ENCODE results near the gene ANKRD13B.

ANKRD13B gene

DNA sequence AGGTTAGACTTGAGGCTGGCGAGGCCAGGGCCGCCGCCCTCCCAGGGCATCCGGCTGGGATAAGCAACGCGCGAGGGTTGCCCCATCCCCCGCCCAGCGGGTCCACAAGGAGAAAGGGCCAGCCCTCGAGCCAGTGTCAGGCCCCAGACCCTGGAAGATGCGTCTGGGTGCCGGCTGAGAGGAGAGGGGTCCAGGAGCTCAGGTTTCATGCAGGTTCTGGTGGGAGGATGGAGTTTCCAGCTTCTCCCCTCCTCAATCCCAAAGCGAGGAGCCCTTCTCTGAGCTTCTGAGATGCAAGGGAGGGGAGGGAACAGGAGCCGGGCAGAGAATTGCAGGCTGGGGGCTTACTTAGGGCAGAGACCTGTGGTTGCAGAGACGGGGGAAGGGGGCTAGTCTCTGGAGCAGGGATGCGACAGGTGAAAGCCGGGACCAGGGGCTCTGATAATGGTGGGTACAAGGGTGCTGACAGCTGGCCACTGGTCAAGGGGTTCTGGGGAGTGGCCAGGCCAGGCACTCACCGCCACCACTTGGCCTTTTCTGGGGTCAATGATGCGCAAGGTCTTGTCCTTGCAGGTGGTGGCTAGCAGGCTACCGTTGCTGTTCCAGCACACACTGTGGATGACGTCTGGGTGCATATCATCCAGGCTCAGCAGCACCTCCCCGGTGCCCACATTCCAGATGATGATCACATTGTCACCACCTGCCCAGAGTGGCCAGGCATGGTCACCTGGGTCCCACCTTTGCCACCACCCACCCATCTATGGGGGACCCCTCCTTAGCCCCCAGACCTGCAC lies 25.5 kb downstream of the ANKRD13B start:
- DNase-seq: no peak

DNA sequence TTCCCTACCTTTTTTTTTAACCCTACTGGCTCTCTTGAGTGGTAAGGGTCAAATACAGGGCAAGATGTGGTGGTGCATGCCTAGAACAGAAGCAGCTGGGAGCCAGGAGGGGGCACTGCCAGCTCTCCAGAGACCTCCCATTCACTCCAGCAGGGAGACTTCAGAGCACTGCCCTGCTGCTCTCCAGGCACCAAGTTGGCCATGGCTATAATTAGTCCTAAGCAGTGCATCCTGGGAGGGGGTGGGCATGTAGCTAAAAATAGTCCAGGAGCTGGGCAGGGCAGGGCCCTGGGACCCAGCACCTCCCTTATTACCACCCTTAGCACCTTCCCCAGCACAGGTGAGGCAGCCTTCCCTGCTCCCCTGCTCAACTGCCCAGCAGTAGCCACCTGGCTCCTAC lies 26.3 kb downstream of the ANKRD13B start:
- DNase-seq: no peak

DNA sequence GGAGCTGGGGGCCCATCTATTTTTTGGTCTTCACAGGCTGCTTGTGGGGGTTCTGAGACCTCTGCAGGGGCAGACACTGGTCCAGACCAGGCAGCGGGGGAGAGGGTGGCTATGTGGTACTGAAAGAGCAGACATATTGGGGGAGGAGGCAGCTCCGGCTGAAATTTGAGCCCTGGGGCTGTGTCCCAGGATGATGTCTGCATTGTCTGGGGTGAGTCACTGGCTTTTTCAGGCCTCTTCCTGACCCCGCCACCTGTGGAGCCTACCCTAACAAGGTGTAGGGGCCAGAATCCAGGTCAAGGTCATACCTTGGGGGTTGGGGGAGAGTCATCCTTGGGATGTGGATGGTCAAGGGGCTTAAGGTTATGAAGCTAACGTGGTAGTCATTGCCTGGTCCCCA lies 27.3 kb downstream of the ANKRD13B start:
- no peak for DNase-seq

DNA sequence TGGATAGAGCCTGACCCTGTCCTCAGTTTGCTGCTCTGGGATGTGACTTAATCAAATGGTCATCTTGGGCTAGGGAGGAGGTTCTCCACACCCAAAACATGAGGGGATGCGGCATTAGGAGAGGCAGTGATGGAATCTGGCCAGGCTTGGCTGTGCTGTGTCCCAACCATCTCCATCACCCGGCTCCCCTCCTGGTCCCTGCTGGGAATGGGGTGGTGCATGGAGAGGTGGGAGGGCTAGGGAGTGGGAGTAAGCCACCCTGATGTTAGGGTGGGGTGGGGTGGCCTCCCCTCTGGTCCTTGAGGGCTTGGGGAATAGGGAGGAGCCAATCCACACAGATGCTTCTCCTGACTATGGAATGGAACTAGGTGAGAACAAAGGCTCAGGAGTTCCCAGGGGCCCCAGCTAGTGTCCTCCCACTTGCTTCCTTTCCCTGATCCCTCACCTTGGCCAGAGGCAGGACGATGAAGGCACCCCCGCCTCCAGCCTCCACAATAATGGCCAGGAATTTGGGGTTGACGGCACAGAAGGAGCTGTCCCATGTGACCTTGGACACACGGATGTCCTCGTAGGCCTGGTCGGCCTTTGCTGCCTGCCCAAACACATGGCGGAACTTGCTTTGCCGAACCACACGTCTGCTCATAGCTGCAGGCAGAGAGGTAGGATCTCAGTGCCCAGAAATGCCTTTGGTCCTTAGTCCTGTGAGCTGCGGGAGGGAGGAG lies 28.0 kb downstream of the ANKRD13B start:
- no peak for DNase-seq

DNA sequence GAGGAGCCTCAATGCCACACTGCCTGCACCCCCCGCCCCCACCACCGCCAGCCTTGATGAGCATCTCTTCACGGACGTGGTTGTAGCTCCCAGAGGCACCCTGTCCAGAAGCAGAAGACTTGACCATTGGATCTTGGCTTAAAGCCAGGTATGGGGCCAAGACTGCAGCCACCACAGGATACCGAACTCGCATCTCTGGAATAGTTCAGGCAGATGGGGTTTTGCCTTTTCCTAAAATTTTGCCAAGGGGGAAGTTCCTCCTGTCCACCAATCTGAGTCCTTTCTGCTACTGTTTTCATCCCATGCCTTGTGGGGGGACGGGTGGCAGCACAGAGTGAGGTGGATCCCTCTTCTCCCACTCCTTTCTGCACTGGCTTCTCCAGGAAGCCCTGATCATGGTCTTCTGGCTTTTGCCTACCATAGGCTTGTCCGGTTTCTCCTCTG lies 28.8 kb downstream of the ANKRD13B start:
- DNase-seq: no peak

DNA sequence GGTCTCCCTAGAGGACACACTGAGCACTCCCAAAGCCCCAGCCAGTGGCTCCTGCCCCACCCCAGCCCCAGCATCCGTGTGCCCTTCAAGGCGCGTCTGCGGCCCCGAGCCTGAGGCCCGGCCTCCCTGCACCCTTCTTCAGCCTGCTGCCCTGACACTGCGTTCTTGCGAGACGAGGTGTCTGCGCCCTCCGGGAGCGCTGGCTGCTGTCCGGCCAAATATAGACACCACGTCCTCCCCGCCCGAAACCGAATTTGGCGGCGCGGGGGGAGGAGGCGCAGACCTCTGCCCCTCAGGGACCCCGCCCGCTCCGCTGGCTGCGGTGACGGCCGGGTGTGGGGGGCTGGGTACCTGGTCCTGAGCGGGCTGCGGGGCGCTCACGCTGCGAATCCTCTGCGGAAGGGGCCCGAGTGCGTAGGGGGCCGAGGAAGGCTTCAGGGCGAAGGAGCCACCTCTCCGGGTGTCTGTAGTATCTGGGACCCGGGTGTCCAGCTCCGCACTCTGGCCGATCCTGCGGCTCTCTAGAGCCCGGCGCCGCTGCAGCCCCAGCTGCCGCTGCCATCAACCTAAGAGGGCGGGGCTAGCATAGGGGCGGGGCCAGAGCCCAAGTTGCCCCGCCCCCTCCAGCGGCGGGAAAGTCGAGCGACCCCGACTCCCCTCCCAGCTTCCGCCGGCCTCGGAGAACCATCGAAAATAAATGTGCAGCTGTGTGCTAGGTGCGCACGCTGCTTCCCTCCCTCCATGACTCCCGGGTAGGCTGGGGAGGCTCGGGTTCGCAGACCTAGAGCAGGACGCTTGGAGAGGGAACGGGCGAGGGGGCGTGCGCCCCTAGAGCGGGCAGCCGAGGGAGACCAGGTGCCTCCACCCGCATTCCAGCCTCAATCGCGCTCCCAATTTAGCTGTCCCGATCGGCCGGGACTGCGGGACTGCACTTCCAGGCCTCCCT lies 29.7 kb downstream of the ANKRD13B start, which contains the start of gene CORO6:
Gene CORO6, minus strand, starts transcription at position 576 of the 946 bp plus-strand sequence. CDS start 1,491 bp downstream, outside the sequence.
- DNase-seq: no peak

DNA sequence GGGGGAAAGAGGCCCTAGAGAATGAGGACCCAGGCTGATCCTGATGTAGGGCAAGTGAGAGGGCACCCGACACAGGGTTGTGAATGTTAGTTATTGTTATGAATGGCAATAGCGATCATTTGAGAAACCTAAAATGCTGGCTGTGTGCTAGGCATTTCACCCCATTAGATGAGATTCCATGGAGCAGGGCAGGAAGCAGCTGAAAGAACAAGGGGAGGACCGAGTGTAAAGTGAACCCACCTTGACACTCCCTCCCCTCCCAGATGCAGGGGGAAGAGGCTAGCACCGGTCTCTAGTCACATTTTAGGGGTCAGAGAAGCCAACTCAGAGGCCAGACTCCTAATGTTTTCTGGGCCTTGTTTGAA lies 30.3 kb downstream of the ANKRD13B start:
- DNase-seq: no peak

DNA sequence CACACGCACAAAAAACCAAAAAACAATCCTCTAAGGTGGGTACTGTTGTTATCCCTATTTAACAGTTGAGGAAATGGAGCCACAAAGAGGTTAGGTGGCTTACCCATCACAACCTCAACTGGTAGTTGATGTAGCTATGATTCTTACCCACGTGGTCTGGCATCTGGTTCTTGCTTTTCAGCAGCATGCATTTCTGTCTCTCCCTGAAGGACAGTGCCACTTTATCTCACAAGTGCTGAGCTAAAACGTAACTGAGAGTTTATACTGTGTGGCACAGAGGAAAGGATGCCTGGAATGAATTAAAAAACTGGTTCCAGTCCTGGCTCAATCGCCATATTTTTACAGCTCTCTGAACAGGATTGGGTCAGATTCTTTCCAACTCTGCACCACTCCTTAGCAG lies 31.7 kb downstream of the ANKRD13B start:
- no peak for DNase-seq

DNA sequence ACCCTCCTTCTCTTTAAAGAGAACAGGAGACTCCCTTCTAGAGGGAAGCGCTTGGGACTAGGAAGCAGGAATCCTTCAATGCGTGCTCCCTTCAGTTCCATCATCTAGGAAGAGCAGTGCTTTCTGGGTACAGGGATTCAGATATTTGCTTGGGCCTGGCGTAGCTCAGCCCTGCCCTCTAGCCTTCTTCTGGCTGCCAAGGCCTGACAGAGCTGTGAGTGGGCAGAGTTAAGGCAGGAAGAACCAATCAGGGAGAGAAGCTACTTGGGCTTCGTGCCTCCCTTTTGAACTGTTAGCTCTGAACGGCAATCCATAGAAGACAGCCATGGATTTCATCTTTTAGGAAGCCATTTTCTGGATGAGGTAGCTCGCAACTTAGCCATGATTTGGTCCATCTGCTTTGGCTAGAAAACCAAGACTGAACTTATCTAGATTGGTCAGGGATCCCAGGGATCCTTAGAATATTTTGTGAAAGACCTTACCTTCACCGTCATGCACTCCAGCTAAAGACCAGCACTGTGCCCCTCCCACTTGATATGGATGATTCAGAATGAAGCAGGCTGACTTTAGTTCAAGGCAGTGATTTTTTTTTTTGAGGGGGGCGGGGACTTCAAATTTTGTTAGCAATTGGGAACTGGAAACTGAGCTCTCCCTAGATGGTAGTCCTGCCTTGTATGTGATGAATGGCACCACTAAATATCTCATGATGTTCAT lies 32.3 kb downstream of the ANKRD13B start:
- DNase-seq: no peak

DNA sequence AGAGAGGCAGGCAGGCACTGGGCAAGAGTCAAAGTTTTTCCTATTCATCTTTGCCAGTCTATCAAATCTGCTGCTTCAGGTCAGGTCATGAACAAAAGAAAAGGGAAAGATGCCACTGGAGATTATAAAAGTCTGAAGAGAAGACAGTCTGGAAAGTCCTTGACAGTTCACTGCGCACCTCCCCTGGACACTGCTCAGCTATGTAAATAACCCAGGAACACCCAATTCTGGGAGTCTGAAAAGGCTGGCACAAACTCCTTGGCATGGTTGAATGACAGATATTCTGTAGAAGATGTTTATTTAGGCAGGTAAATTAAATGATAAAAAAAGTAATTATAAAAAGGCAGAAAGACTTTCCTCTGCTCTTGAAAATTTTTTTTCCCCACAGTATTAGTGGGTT lies 35.0 kb downstream of the ANKRD13B start:
- no peak for DNase-seq

DNA sequence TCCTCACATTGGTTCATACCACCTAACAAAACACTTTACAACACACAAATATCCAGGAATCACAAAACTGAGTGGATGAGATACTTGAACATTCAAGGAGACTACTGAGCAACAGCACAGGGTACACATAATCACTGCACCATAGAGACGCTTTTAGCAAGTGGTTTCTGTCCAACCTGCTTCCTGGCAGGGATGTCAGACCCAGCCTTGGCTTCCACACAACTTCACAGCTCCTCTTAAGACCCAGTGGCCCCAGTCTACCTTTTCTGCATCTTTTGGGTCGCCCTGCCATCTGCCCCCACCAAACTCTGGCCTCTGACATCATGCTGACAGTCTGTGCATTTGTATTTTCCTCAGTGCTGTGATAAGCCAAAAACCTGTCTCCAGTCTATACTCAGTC lies 35.7 kb downstream of the ANKRD13B start:
- no peak for DNase-seq

DNA sequence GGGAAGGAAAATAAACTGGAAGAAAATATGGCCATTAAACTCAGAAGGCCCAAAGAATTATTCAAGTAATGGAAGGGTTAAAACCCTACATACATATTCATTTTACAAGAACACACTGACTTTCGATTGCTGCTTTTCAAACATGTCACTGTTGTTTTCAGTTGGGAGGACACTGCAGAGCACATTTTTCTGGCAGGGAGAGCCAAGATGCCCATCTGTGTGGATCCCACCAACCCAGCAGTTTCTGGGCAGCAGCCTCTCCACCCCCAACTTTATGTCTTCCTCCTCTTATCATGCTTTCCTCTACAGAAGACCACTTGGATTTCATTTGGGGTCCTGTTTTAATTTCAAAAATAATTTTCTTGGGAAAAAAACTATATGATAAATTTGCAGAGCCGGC lies 36.9 kb downstream of the ANKRD13B start:
- no peak for DNase-seq

DNA sequence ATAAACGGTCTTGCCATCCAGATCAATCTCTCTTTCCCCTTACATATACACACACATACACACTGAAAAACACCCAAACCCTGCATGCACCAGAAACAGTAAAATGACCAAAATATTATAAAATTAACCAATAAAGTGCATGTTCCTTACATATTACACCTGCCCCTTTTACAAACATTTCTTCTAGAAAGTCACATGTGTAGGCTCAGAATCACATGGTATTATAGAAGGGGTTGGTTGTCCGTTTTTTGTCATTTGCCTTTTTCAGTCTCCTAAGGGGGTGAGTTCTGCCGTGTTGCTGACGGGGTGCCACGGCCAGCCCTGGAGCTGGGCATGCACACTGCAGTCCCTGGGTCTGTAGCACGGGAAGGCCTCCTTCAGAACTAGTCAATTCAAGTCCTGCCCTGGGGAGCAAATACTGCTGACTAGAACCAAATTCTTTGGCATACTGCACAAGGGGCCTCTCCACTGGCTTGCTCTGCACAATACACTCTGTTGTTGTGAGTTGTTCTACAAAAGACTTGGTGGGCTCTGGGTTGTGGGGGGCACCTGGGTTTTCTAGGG lies 37.8 kb downstream of the ANKRD13B start:
- no peak for DNase-seq

DNA sequence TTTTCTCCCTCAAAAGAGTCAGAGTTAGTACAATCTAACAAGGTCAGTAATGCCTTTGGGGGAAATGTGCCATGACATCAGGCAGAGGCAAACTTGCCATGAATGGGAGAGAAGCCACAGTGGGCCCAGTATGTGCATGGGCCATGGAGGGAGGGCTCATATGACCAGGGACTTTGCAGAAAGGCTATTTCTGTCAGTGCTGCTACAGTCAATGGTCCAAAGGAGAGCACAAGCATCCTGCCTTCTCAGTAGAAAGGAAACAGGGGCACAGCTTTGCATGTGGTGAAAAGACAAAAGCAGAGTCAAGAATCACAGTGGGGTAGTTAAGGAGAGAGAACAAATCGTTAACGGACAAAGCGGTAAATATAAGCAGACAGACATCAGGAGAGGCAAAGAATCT lies 41.0 kb downstream of the ANKRD13B start:
- DNase-seq: no peak

DNA sequence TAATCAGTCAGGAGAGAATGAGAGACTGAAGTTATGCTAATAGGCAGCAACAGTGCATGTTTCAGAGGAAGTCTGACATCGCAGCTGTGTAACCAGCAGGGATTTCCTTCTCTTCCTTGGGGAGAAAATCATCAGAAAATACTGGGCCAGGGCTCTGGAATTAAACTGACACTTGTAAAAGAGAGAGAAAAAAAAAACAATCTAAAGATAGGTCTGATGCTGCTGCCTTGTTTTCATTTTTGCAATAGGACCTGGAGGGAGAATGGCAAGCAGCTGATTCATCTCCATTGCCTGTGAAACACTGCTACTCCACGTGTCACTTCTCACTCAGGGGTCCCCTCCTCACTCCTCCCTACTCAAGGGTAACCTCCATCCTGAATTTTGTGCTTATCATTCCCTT lies 47.5 kb downstream of the ANKRD13B start:
- DNase-seq: no peak

DNA sequence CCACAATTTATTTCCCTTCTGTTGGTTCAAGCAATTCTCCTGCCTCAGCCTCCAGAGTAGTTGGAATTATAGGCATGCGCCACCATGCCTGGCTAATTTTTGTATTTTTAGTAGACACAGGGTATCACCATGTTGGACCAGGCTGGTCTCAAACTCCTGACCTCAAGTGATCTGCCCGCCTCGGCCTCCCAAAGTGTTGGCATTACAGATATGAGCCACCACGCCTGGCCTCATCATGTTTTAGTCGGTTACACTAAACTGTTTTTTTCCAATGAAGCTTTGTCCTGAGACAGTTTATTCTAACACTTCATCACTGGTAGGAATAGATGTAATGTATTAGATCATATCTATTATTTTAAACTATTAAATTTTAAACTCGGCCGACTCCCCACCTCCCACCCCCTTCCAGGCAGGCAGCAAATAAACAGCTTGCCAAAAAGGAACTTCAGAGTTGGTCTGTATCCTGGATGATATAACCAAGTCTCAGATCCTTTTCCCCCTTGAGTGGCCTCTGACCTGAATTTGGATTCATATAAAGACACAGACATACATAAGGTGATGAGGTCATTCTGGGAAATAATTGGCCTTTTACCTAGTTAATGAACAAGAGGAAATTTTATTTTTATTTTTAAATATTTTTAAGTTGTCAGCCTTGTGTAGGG lies 48.2 kb downstream of the ANKRD13B start:
- DNase-seq: no peak

DNA sequence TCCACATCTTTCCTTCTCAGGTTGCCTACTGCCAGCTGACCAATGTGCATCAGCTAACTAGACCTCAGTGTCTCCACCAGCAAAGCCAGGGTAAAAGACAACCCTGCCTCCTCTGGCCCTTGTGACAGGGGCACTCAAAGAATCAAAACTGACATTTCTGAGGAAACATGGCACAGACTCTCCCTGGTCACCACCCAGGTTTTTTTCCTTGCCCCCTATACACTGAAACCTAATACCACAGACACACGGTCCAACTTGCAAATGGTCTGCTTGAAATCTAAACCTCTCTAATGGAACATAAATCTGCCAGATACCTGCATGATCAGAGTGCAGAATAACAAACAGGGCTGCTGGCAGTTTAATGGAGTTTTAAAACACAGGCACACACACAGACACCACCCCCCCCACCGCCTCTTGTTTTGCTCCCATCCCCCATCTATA lies 49.3 kb downstream of the ANKRD13B start:
- no peak for DNase-seq

DNA sequence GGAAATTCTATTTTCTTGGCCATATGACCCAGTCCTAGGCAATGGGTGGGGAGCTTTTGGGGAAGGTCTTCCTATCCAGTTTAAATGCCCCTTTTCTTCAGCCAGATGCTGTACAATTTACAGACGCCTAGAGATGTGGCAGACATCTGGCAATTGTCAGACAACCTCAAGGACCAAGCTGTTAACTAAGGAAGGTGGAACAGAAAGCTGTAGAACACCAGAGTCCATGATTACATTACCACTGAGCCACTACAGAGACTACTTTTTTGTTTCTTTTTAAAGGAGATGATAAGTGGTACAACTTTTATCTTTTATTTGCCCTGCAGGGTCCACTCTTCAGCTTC lies 50.9 kb downstream of the ANKRD13B start:
- DNase-seq: no peak

DNA sequence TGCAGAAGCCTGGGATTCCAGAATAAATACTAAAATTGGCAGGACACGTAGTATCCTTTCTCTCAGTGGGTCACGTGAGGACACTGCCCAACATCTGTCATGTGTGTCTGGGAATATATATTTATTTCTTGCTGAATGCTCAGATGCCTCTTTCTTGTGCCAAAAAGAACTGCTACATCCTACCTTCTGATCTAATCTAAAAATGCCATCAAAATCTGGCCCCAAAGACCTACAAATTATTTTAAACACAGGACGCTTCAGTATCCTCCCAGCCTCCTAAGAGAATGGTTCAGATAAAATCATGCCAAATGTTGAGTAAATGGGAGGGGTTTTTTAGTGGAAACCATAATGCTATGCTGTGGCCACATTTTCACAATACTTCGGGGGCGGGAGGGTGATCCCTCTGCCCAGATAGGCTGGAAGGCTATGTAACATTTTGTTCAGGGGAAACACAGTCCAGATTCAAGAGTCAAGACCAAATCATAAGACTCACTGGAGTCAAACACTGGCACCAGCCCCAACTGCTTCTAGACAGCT lies 52.7 kb downstream of the ANKRD13B start:
- no peak for DNase-seq

DNA sequence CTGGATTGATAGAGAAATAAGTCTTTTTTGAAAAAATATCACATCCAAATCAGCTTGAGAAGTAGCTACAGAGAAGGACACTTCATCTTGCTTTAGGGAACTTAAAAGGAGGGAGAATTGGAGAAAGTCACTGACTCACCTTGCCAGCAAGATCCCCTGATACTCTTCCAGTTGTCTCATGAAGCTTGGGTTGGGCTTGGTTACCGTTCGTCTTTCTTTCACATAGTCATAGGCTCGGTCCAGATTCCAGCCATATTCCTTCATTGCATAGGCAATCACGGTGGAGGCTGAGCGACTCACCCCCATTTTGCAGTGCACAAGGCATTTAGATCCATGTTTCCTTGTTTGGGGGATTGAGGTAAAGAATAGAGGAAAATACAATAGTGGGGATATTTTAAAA lies 55.1 kb downstream of the ANKRD13B start:
- DNase-seq: no peak

DNA sequence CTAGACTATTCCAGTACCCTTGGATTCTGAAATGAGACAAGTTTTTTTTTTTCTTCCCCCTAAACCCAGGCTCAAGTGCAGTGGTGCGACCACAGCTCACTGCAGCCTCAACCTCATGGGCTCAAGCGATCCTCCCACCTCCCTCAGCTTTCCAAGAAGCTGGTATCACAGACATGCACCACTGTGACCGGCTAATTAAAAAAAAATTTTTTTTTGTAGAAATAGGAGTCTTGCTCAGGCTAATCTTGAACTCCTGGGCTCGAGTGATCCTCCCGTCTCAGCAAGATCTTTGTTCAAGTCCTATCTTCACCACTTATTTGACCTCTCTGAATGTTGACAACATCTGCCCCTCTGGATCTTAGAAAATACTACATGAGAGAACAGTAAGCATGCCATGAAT lies 56.4 kb downstream of the ANKRD13B start:
- no peak for DNase-seq
